A549 (cell line): ENCODE data around the gene TMPRSS4. TPM values are rescaled to one million over a fixed set of nuclear protein-coding genes. Genes with fewer than 3 reads are reported as not detected.

ENCODE experiments used
- ATAC-seq, 2 experiments: fragments of 200-7000 bp in 1 of 2; fragments of >200 bp in 1 of 2; cut with Nextera tagmentation in 1 of 2; cut with Tn5 transposase in 1 of 2; 3 replicates each; pipeline versions ENCODE4 v1.8.0 to v1.9.1; 2018 to 2020; ENCODE audit warnings: mild to moderate bottlenecking in 1 of 2, moderate library complexity in 1 of 2
- CTCF ChIA-PET: fragments of 300-600 bp; sonication (Branson Sonifier 250); formaldehyde crosslinking; extraction: SDS; loops from one replicate; lab custom pipeline; 2021; ENCODE audit warnings: antibody characterized with exemption, inconsistent platforms; lab: Yijun Ruan, JAX
- POLR2A ChIA-PET: fragments of 350-600 bp; formaldehyde crosslinking; extraction: SDS; loops from one replicate; lab custom pipeline; 2021; ENCODE audit warnings: antibody characterized with exemption, inconsistent platforms; lab: Yijun Ruan, JAX
- DNase-seq, 2 experiments: peaks; one replicate each; pipeline versions ENCODE4 v3.0.0 to v3.0.0-alpha.2; 2011 to 2016; ENCODE audit warnings: low read depth in 1 of 2, low spot score in 1 of 2
- FAIRE-seq: peaks from 2 replicates; lab custom pipeline; 2011; peaks lifted over from hg19 to GRCh38; lab: Jason Lieb, UNC
- H3K27ac ChIP-seq, 2 experiments: fragments of >200 bp; sonication (Bioruptor Twin); formaldehyde crosslinking; 3 replicates each; pipeline ENCODE4 v1.5.1; 2016 to 2017
- H3K4me1 ChIP-seq: fragments of >200 bp; sonication (Bioruptor Twin); formaldehyde crosslinking; 3 replicates; pipeline ENCODE4 v1.6.1; 2016
- H3K4me2 ChIP-seq: fragments of >200 bp; sonication (Bioruptor Twin); formaldehyde crosslinking; 3 replicates; pipeline ENCODE4 v1.6.1; 2016
- H3K4me3 ChIP-seq: fragments of >200 bp; sonication (Bioruptor Twin); formaldehyde crosslinking; 3 replicates; pipeline ENCODE4 v1.5.1; 2016
- H3K9me3 ChIP-seq: fragments of >200 bp; sonication (Bioruptor Twin); formaldehyde crosslinking; 3 replicates; pipeline ENCODE4 v1.6.1; 2016
- BHLHE40 ChIP-seq: IDR thresholded peaks from 2 replicates; pipeline ENCODE4 v1.6.1; 2012; ENCODE audit warnings: low read depth, low read length, inconsistent platforms
- CHD2 ChIP-seq: fragments of 150-350 bp; IDR thresholded peaks from 2 replicates; pipeline ENCODE4 v1.6.1; 2014; ENCODE audit warnings: low read length; ENCODE audit not compliant: partially characterized antibody
- CHD4 ChIP-seq: fragments of 200-600 bp; sonication (generic); IDR thresholded peaks from 2 replicates; pipeline ENCODE4 v1.6.1; 2016; ENCODE audit warnings: antibody characterized with exemption, mild to moderate bottlenecking, borderline replicate concordance
- EHF ChIP-seq: fragments of 250-450 bp; sonication (Bioruptor Pico); IDR thresholded peaks from 2 replicates; pipeline ENCODE4 v1.5.0; 2020; ENCODE audit warnings: mild to moderate bottlenecking
- EP300 ChIP-seq, 2 experiments: fragments of >200 bp; sonication (Bioruptor Twin); formaldehyde crosslinking; IDR thresholded peaks; 2 replicates in 1 of 2; 3 replicates in 1 of 2; pipeline ENCODE4 v1.6.1; 2016 to 2017
- ESRRA ChIP-seq: fragments of 150-350 bp; IDR thresholded peaks from 2 replicates; pipeline ENCODE4 v1.6.1; 2014; ENCODE audit warnings: mild to moderate bottlenecking, low read length, borderline replicate concordance
- GATA3 ChIP-seq: IDR thresholded peaks from 2 replicates; pipeline ENCODE4 v1.6.1; 2012; ENCODE audit warnings: borderline replicate concordance
- HDAC2 ChIP-seq: fragments of 200-600 bp; sonication (generic); IDR thresholded peaks from 2 replicates; pipeline ENCODE4 v1.6.1; 2016
- HEYL ChIP-seq: fragments of 250-450 bp; sonication (Bioruptor Pico); IDR thresholded peaks from 2 replicates; pipeline ENCODE4 v1.8.0; 2021; ENCODE audit warnings: mild to moderate bottlenecking, moderate library complexity
- HOXA7 ChIP-seq: fragments of 250-450 bp; sonication (Bioruptor Pico); IDR thresholded peaks from 2 replicates; pipeline ENCODE4 v1.5.0; 2020; ENCODE audit warnings: mild to moderate bottlenecking, moderate library complexity
- HOXB5 ChIP-seq: fragments of 250-450 bp; sonication (Bioruptor Pico); IDR thresholded peaks from 2 replicates; pipeline ENCODE4 v1.5.0; 2020; ENCODE audit warnings: mild to moderate bottlenecking, moderate library complexity
- JUNB ChIP-seq: fragments of >200 bp; sonication (Bioruptor Twin); formaldehyde crosslinking; IDR thresholded peaks from 2 replicates; pipeline ENCODE4 v1.6.1; 2016
- KDM5A ChIP-seq: fragments of 200-600 bp; sonication (generic); IDR thresholded peaks from 2 replicates; pipeline ENCODE4 v1.6.1; 2016; ENCODE audit warnings: antibody characterized with exemption, mild to moderate bottlenecking
- MAFK ChIP-seq: fragments of 450-650 bp; IDR thresholded peaks from 2 replicates; pipeline ENCODE4 v1.6.1; 2014; ENCODE audit not compliant: partially characterized antibody
- NFE2L2 ChIP-seq: fragments of 150-350 bp; conservative IDR thresholded peaks from 2 replicates; pipeline ENCODE4 v1.6.1; 2014; ENCODE audit warnings: low read length
- POLR2A ChIP-seq: IDR thresholded peaks from 2 replicates; pipeline ENCODE4 v1.6.1; 2012; ENCODE audit warnings: mild to moderate bottlenecking, low read length
- POLR2AphosphoS2 ChIP-seq: conservative IDR thresholded peaks from 2 replicates; pipeline ENCODE4 v1.6.1; 2012; ENCODE audit warnings: low read length, improper control_type of control experiment, inconsistent platforms
- RAD21 ChIP-seq, 2 experiments: fragments of >200 bp in 1 of 2; sonication (Bioruptor Twin) in 1 of 2; formaldehyde crosslinking in 1 of 2; IDR thresholded peaks in 1 of 2; conservative IDR thresholded peaks in 1 of 2; 2 replicates in 1 of 2; 3 replicates in 1 of 2; pipeline ENCODE4 v1.6.1; 2012 to 2018; ENCODE audit warnings: inconsistent platforms in 1 of 2
- RCOR1 ChIP-seq: fragments of 150-350 bp; IDR thresholded peaks from 2 replicates; pipeline ENCODE4 v1.6.1; 2014; ENCODE audit warnings: antibody characterized with exemption, low read length, low read depth
- RFX5 ChIP-seq: fragments of 450-650 bp; IDR thresholded peaks from 2 replicates; pipeline ENCODE4 v1.7.1; 2014; ENCODE audit warnings: antibody characterized with exemption, mild to moderate bottlenecking, moderate library complexity
- TFCP2L1 ChIP-seq: fragments of 250-450 bp; sonication (Bioruptor Pico); IDR thresholded peaks from 2 replicates; pipeline ENCODE4 v1.5.0; 2021; ENCODE audit warnings: mild to moderate bottlenecking
- TP53 ChIP-seq: fragments of 250-450 bp; sonication (Bioruptor Pico); IDR thresholded peaks from 2 replicates; pipeline ENCODE4 v1.5.0; 2021; ENCODE audit warnings: mild to moderate bottlenecking, moderate library complexity
- ZC3H11A ChIP-seq: fragments of 450-650 bp; IDR thresholded peaks from 2 replicates; pipeline ENCODE4 v1.6.1; 2014; ENCODE audit warnings: antibody characterized with exemption, mild to moderate bottlenecking
- ZFP36 ChIP-seq: fragments of 450-650 bp; IDR thresholded peaks from 2 replicates; pipeline ENCODE4 v1.6.1; 2014; ENCODE audit warnings: borderline replicate concordance; ENCODE audit not compliant: partially characterized antibody
- ZNF302 ChIP-seq: fragments of 250-450 bp; sonication (Bioruptor Pico); IDR thresholded peaks from 2 replicates; pipeline ENCODE4 v1.9.0; 2021; ENCODE audit warnings: inconsistent platforms, mild to moderate bottlenecking, moderate library complexity
- WGBS: methylation state at CpG from one replicate; pipeline ENCODE4 v1.1.6; 2017; ENCODE audit errors: missing lambda C conversion rate; 5-methylcytosine and 5-hydroxymethylcytosine counted together
- polyA plus RNA-seq, 4 experiments: library from polyadenylated mRNA; depleted of rRNA in 3 of 4; stranded (reverse); fragments of >200 nt; fragmentation: RNase III in 1 of 4; extraction: RNeasy Plus Mini Kit Qiagen cat#74134 plus additional on column Dnase treatment in 1 of 4; gene quantifications; 2 replicates in 3 of 4; 3 replicates in 1 of 4; pipeline ENCODE4 v1.2.3, GENCODE V29; 2011 to 2017
- TF ChIP-seq, protein P1 (sequence below): fragments of 250-450 bp; sonication (Bioruptor Pico); IDR thresholded peaks from 2 replicates; pipeline ENCODE4 v1.5.0; 2020; ENCODE audit warnings: low read depth, mild to moderate bottlenecking, moderate library complexity
- TF ChIP-seq, protein P2 (sequence below): fragments of >200 bp; sonication (Bioruptor Twin); formaldehyde crosslinking; IDR thresholded peaks from 3 replicates; pipeline ENCODE4 v1.5.1; 2016
- TF ChIP-seq, protein P3 (sequence below): IDR thresholded peaks from 2 replicates; pipeline ENCODE4 v1.6.1; 2012; ENCODE audit warnings: low read depth, borderline replicate concordance
- TF ChIP-seq, protein P4 (sequence below): fragments of >200 bp; sonication (Bioruptor Twin); formaldehyde crosslinking; IDR thresholded peaks from 3 replicates; pipeline ENCODE4 v1.6.1; 2016
- TF ChIP-seq, protein P5 (sequence below): IDR thresholded peaks from 2 replicates; pipeline ENCODE4 v1.6.1; 2012
- TF ChIP-seq, protein P6 (sequence below): fragments of 450-650 bp; IDR thresholded peaks from 2 replicates; pipeline ENCODE4 v1.6.1; 2014; ENCODE audit warnings: antibody characterized with exemption

The TMPRSS4 gene
- polyA plus RNA-seq, 2 of the 4 experiments (the other 2 are of a cell fraction): not detected

DNA sequence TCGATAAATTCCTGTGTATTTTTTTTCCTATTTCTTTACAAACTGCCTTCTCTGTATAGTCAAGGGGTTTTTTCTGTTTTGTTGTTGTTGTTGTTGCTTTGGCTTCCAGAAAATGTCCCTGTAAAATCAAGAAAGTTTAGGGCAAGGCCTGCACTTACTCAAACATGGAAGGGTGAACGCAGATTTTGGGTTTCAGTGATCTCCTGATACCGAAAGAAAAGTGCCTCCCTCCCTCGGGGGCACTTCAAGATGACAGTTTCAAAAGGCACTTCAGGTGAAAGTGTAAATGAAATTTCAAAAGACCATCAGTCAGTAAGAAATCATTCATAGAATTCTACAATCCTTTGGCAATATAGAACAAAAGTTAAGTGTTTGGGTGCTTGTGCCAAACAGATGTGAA, 43.4 kb upstream of the TMPRSS4 start:
- no peak for FAIRE-seq
- no peak for ATAC-seq
- no peak for TF ChIP-seq RFX5
- TF ChIP-seq, protein P1, sequence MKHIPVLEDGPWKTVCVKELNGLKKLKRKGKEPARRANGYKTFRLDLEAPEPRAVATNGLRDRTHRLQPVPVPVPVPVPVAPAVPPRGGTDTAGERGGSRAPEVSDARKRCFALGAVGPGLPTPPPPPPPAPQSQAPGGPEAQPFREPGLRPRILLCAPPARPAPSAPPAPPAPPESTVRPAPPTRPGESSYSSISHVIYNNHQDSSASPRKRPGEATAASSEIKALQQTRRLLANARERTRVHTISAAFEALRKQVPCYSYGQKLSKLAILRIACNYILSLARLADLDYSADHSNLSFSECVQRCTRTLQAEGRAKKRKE (CRISPR knock-in tag): no peak
- TF ChIP-seq, protein P2, sequence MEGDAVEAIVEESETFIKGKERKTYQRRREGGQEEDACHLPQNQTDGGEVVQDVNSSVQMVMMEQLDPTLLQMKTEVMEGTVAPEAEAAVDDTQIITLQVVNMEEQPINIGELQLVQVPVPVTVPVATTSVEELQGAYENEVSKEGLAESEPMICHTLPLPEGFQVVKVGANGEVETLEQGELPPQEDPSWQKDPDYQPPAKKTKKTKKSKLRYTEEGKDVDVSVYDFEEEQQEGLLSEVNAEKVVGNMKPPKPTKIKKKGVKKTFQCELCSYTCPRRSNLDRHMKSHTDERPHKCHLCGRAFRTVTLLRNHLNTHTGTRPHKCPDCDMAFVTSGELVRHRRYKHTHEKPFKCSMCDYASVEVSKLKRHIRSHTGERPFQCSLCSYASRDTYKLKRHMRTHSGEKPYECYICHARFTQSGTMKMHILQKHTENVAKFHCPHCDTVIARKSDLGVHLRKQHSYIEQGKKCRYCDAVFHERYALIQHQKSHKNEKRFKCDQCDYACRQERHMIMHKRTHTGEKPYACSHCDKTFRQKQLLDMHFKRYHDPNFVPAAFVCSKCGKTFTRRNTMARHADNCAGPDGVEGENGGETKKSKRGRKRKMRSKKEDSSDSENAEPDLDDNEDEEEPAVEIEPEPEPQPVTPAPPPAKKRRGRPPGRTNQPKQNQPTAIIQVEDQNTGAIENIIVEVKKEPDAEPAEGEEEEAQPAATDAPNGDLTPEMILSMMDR: no peak
- no peak for TF ChIP-seq CHD2
- no peak for TF ChIP-seq POLR2AphosphoS2
- TF ChIP-seq, protein P3, sequence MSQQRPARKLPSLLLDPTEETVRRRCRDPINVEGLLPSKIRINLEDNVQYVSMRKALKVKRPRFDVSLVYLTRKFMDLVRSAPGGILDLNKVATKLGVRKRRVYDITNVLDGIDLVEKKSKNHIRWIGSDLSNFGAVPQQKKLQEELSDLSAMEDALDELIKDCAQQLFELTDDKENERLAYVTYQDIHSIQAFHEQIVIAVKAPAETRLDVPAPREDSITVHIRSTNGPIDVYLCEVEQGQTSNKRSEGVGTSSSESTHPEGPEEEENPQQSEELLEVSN: no peak
- no peak for TF ChIP-seq GATA3
- TF ChIP-seq HEYL (CRISPR knock-in tag): no peak
- TF ChIP-seq RCOR1: no peak
- no peak for TF ChIP-seq HDAC2
- TF ChIP-seq MAFK: no peak
- Histone ChIP-seq H3K4me3 (no peak overlapping the region), H3K27ac (no peak overlapping the region), H3K9me3 (no peaks in the 10 kb centered on the region), H3K4me1 (no peaks in the 10 kb centered on the region), H3K4me2 (no peak overlapping the region)
- POLR2A ChIA-PET: no interaction called here
- CTCF ChIA-PET: no interaction called here
- DNase-seq: no peak
- 58% methylated on average over 4 of the region's 4 CpGs for WGBS

DNA sequence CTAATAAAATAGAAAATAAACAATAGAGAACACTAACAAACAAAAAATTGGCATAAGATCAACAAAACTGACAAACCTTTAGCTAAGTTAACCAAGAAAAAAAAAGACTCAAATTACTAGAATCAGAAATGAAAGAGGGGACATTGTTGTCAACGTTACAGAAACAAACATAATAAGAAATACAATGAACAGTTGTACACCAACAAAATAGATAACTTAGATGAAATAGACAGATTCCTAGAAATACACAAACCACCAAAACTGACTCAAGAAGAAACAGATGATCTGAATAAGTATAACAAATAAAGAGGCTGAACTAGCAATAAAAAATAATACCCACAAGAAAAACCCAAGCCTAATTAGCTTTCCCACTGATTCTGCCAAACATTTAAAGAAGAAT, 34.7 kb upstream of the TMPRSS4 start:
- DNase-seq (no peak), ATAC-seq (no peak), FAIRE-seq (no peak)
- Histone ChIP-seq H3K27ac (no peak overlapping the region), H3K4me3 (no peak overlapping the region), H3K9me3 (no peaks in the 10 kb centered on the region), H3K4me1 (0 out of 3 replicates have a peak, but pooled peaks cover 4% of the 10 kb centered on the region), H3K4me2 (no peak overlapping the region)
- no peak for TF ChIP-seq HOXA7 (CRISPR knock-in tag)
- TF ChIP-seq ZNF302 (CRISPR knock-in tag): no peak
- no peak for TF ChIP-seq RCOR1
- no peak for TF ChIP-seq KDM5A
- no peak for TF ChIP-seq JUNB
- TF ChIP-seq ZFP36: no peak
- no peak for TF ChIP-seq POLR2A
- TF ChIP-seq CHD4: no peak
- ChIA-PET CTCF (interaction anchor here (0.9 to 1.2 kb wide), 3 partner anchors 11 to 223 kb away, joined by 3 to 7 read pairs (median 5); no protein-coding TSS in a partner anchor), POLR2A (no interaction called here)
- WGBS: 8% methylated on average over 1 of the region's 1 CpG

DNA sequence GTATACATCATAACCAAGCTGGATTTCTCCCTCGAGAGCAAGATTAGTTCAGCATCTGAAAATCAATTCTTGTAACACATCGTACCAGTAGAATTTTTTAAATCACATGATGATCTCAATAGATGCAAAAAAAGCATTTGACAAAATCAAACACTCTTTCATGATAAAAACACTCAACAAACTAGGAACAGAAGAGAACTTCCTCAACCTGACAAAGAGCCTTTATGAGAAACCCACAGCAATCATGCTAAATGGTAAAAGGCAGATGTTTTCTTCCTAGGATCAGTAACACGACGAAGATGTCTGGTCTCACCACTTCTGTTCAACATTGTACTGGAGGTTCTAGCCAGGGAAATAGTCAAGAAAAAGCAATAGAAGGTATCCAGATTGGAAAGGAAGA, 34.1 kb upstream of the TMPRSS4 start:
- Histone ChIP-seq H3K27ac (no peak overlapping the region), H3K4me2 (no peak overlapping the region), H3K4me3 (no peak overlapping the region), H3K4me1 (0 out of 3 replicates have a peak, but pooled peaks cover 4% of the 10 kb centered on the region), H3K9me3 (no peaks in the 10 kb centered on the region)
- ChIA-PET CTCF (interaction anchor here (0.9 to 1.2 kb wide), 2 partner anchors 10 to 224 kb away, joined by 5 to 7 read pairs; no protein-coding TSS in a partner anchor), POLR2A (no interaction called here)
- ATAC-seq: no peak
- TF ChIP-seq, protein P4, sequence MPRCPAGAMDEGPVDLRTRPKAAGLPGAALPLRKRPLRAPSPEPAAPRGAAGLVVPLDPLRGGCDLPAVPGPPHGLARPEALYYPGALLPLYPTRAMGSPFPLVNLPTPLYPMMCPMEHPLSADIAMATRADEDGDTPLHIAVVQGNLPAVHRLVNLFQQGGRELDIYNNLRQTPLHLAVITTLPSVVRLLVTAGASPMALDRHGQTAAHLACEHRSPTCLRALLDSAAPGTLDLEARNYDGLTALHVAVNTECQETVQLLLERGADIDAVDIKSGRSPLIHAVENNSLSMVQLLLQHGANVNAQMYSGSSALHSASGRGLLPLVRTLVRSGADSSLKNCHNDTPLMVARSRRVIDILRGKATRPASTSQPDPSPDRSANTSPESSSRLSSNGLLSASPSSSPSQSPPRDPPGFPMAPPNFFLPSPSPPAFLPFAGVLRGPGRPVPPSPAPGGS: no peak
- no peak for TF ChIP-seq TFCP2L1 (CRISPR knock-in tag)
- TF ChIP-seq RCOR1: no peak
- no peak for TF ChIP-seq TP53 (CRISPR knock-in tag)
- no peak for TF ChIP-seq POLR2AphosphoS2
- no peak for TF ChIP-seq ZFP36
- no peak for TF ChIP-seq HOXB5 (CRISPR knock-in tag)
- TF ChIP-seq RAD21 (conservative IDR thresholded peaks at IDR 0.05 in 1 of 2, IDR thresholded peaks at IDR 0.05 in 1 of 2): no peak
- TF ChIP-seq, protein P5, sequence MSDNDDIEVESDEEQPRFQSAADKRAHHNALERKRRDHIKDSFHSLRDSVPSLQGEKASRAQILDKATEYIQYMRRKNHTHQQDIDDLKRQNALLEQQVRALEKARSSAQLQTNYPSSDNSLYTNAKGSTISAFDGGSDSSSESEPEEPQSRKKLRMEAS: no peak
- TF ChIP-seq, protein P6, sequence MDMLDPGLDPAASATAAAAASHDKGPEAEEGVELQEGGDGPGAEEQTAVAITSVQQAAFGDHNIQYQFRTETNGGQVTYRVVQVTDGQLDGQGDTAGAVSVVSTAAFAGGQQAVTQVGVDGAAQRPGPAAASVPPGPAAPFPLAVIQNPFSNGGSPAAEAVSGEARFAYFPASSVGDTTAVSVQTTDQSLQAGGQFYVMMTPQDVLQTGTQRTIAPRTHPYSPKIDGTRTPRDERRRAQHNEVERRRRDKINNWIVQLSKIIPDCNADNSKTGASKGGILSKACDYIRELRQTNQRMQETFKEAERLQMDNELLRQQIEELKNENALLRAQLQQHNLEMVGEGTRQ: no peak
- TF ChIP-seq BHLHE40: no peak
- TF ChIP-seq EHF (CRISPR knock-in tag): no peak
- TF ChIP-seq MAFK: no peak
- no peak for TF ChIP-seq ZC3H11A
- no peak for TF ChIP-seq POLR2A
- TF ChIP-seq ZNF302 (CRISPR knock-in tag): no peak
- TF ChIP-seq EP300 (IDR thresholded peaks at IDR 0.05): no peak
- TF ChIP-seq NFE2L2: no peak
- no peak for TF ChIP-seq ESRRA
- DNase-seq: no peak
- WGBS: 60% methylated on average over 4 of the region's 4 CpGs
- FAIRE-seq: no peak
